ENCODE results near the gene CNOT4. TPM values are rescaled to one million over a fixed set of nuclear protein-coding genes. Genes with fewer than 3 reads are reported as not detected.

Gene CNOT4
- total and polyA plus RNA-seq, 2 of the 4 experiments (the other 2 are of a cell fraction): 7.0 to 8.1 TPM

GRCh38 chr7:135352285-135352684, 157.6 kb downstream of the CNOT4 start:
- Histone ChIP-seq H4K91ac (ENCODE audit: insufficient read depth, low read depth, low read length) (no peak overlapping the region), H2BK20ac (ENCODE audit: low read depth, low read length) (no peak overlapping the region), H3K4me1 (ENCODE audit: control insufficient read depth, insufficient read depth, low read length) (no peaks in the 10 kb centered on the region), H3K9ac (ENCODE audit: low read depth, low read length) (no peak overlapping the region), H2AK5ac (ENCODE audit: low read depth, low read length) (no peak overlapping the region), H3K27ac (ENCODE audit: insufficient read depth, low read length) (no peak overlapping the region), H3K18ac (ENCODE audit: low read depth, low read length) (no peak overlapping the region), H2BK5ac (ENCODE audit: low read depth, low read length, poor library complexity, severe bottlenecking) (no peak overlapping the region), H3K14ac (replicated peaks; ENCODE audit: low read depth, low read length) (no peak overlapping the region), H3K79me1 (ENCODE audit: low read depth in 1 of 2, low read length in 2 of 2) (no peaks in the 10 kb centered on the region), H2BK120ac (ENCODE audit: low read depth, low read length) (no peak overlapping the region), H3K4me3 (ENCODE audit: insufficient read depth, low read depth, low read length) (no peak overlapping the region), H3K4ac (ENCODE audit: low read depth, low read length) (no peak overlapping the region), H3K9me3 (ENCODE audit: control insufficient read depth, insufficient read depth, low read length) (no peaks in the 10 kb centered on the region), H4K8ac (ENCODE audit: low read depth in 2 of 2, low read length in 2 of 2) (no peak overlapping the region), H3K27me3 (ENCODE audit: control insufficient read depth, insufficient read depth, low read length) (peaks cover 4% of the 10 kb centered on the region; the same call in 1 of the 2 replicates), H3K9me1 (ENCODE audit: insufficient read depth, low read length) (no peaks in the 10 kb centered on the region), H4K5ac (ENCODE audit: low read depth, low read length) (no peak overlapping the region), H4K20me1 (ENCODE audit: insufficient read depth, low read length) (no peaks in the 10 kb centered on the region), H2AK9ac (replicated peaks; ENCODE audit: low read depth, low read length, poor library complexity) (no peak overlapping the region), H3K4me2 (ENCODE audit: low read depth, low read length) (no peak overlapping the region), H3K23ac (ENCODE audit: low read depth, low read length) (no peak overlapping the region), H2AFZ (replicated peaks; ENCODE audit: low read length, poor library complexity) (no peak overlapping the region), H2BK15ac (ENCODE audit: low read depth, low read length) (no peak overlapping the region), H3K56ac (ENCODE audit: extremely low read depth, insufficient read depth, low read length) (no peak overlapping the region), H3K36me3 (ENCODE audit: control insufficient read depth, insufficient read depth, low read length) (no peaks in the 10 kb centered on the region)
- ChIA-PET CTCF (no interaction called here), POLR2A (ENCODE audit: unreplicated experiment) (no interaction called here)
- dilution Hi-C loops (cut with HindIII; ENCODE audit: low sequenced_read_pairs, unreplicated experiment) (no loop called here), intact Hi-C loops (cut with micrococcal nuclease) (no loop called here), in situ Hi-C loops (cut with MboI; ENCODE audit: low sequenced_read_pairs) (no loop called here)
- TF ChIP-seq RFX5 (IDR thresholded peaks at IDR 0.05; ENCODE audit: low read depth, low read length): no peak
- no peak for TF ChIP-seq POLR2A (IDR thresholded peaks at IDR 0.05; ENCODE audit: low read depth, low read length)
- TF ChIP-seq NFE2L2 (IDR thresholded peaks at IDR 0.05; ENCODE audit: low read depth, low read length): no peak
- no peak for TF ChIP-seq MXI1 (IDR thresholded peaks at IDR 0.05; ENCODE audit: borderline replicate concordance, low read depth, low read length)
- no peak for TF ChIP-seq RAD21 (IDR thresholded peaks at IDR 0.05; ENCODE audit: low read length)
- TF ChIP-seq MAZ (IDR thresholded peaks at IDR 0.05; ENCODE audit: borderline replicate concordance, low read depth, low read length): no peak
- no peak for TF ChIP-seq ELK1 (IDR thresholded peaks at IDR 0.05; ENCODE audit: borderline replicate concordance, low read depth, low read length)
- no peak for TF ChIP-seq RCOR1 (IDR thresholded peaks at IDR 0.05; ENCODE audit: insufficient replicate concordance, low read length)
- TF ChIP-seq MAFK (IDR thresholded peaks at IDR 0.05; ENCODE audit: low read depth, low read length): no peak
- no peak for TF ChIP-seq CHD1 (IDR thresholded peaks at IDR 0.05; ENCODE audit: low read depth, low read length)
- TF ChIP-seq CEBPB (IDR thresholded peaks at IDR 0.05; ENCODE audit: low read depth, low read length): no peak
- TF ChIP-seq USF2 (IDR thresholded peaks at IDR 0.05; ENCODE audit: low read depth, low read length): no peak
- TF ChIP-seq FOS (IDR thresholded peaks at IDR 0.05; ENCODE audit: low read depth, low read length): no peak
- TF ChIP-seq SMC3 (IDR thresholded peaks at IDR 0.05; ENCODE audit: low read depth, low read length): no peak
- TF ChIP-seq BHLHE40 (IDR thresholded peaks at IDR 0.05; ENCODE audit: low read depth, low read length): no peak
- TF ChIP-seq, protein P1, sequence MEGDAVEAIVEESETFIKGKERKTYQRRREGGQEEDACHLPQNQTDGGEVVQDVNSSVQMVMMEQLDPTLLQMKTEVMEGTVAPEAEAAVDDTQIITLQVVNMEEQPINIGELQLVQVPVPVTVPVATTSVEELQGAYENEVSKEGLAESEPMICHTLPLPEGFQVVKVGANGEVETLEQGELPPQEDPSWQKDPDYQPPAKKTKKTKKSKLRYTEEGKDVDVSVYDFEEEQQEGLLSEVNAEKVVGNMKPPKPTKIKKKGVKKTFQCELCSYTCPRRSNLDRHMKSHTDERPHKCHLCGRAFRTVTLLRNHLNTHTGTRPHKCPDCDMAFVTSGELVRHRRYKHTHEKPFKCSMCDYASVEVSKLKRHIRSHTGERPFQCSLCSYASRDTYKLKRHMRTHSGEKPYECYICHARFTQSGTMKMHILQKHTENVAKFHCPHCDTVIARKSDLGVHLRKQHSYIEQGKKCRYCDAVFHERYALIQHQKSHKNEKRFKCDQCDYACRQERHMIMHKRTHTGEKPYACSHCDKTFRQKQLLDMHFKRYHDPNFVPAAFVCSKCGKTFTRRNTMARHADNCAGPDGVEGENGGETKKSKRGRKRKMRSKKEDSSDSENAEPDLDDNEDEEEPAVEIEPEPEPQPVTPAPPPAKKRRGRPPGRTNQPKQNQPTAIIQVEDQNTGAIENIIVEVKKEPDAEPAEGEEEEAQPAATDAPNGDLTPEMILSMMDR (conservative IDR thresholded peaks at IDR 0.05; ENCODE audit: low read depth, low read length): no peak
- 84% methylated on average over 4 of the region's 5 CpGs; no CpG with 5 or more reads in 1 of the 2 experiments for WGBS, 2 experiments (ENCODE audit: extremely low coverage in 2 of 2, insufficient read length in 1 of 2)
- DNase-seq (no peak), ATAC-seq (ENCODE audit: low read depth) (no peak)
- BruUV-seq (replicated peaks): no TSS peak

Data from IMR-90 (cell line).